GM23338 (cell line): ENCODE data around the gene TELO2. TPM values are rescaled to one million over a fixed set of nuclear protein-coding genes. Genes with fewer than 3 reads are reported as not detected.

Experiments used
- ATAC-seq: fragments of 200-7000 bp; cut with Tn5 transposase; 3 replicates; pipeline ENCODE4 v1.9.1; 2020
- DNase-seq: peaks from one replicate; pipeline ENCODE4 v3.0.0-alpha.2; 2015; ENCODE audit warnings: low spot score
- H2AFZ ChIP-seq: fragments of 200-600 bp; sonication (generic); 2 replicates; pipeline ENCODE4 v1.8.0; 2016; ENCODE audit warnings: antibody characterized with exemption, mild to moderate bottlenecking, moderate library complexity
- H3F3A ChIP-seq: fragments of 200-600 bp; sonication (generic); replicated peaks from 2 replicates; pipeline ENCODE4 v1.8.0; 2017; ENCODE audit warnings: antibody characterized with exemption, mixed run types, low read depth
- H3K27ac ChIP-seq: fragments of 200-600 bp; sonication (generic); 2 replicates; pipeline ENCODE4 v1.6.1; 2016; ENCODE audit warnings: low read depth
- H3K27me3 ChIP-seq: fragments of 200-600 bp; sonication (generic); 2 replicates; pipeline ENCODE4 v1.8.0; 2016; ENCODE audit warnings: mild to moderate bottlenecking, mixed run types, moderate library complexity; ENCODE audit not compliant: insufficient read depth
- H3K36me3 ChIP-seq: fragments of 200-600 bp; sonication (generic); 2 replicates; pipeline ENCODE4 v1.8.0; 2016; ENCODE audit warnings: mild to moderate bottlenecking; ENCODE audit not compliant: insufficient read depth
- H3K4me1 ChIP-seq: fragments of 200-600 bp; sonication (generic); 2 replicates; pipeline ENCODE4 v1.8.0; 2016; ENCODE audit warnings: mild to moderate bottlenecking, moderate library complexity; ENCODE audit not compliant: insufficient read depth
- H3K4me2 ChIP-seq: fragments of 200-600 bp; sonication (generic); 2 replicates; pipeline ENCODE4 v1.7.1; 2017; ENCODE audit warnings: mixed run types
- H3K4me3 ChIP-seq: fragments of 200-600 bp; sonication (generic); 2 replicates; pipeline ENCODE4 v1.6.1; 2016; ENCODE audit warnings: mixed run types
- H3K79me2 ChIP-seq: fragments of 200-600 bp; sonication (generic); replicated peaks from 2 replicates; pipeline ENCODE4 v1.8.0; 2017; ENCODE audit warnings: mild to moderate bottlenecking; ENCODE audit not compliant: insufficient read depth
- H3K9me2 ChIP-seq: fragments of 200-600 bp; sonication (generic); 2 replicates; pipeline ENCODE4 v1.8.0; 2017; ENCODE audit not compliant: insufficient read depth
- H4K20me1 ChIP-seq: fragments of 200-600 bp; sonication (generic); replicated peaks from 2 replicates; pipeline ENCODE4 v1.8.0; 2017; ENCODE audit warnings: mild to moderate bottlenecking; ENCODE audit not compliant: insufficient read depth
- H3K27ac Mint-ChIP-seq: 2 replicates; pipeline ENCODE4 v1.8.0; 2020; ENCODE audit warnings: inconsistent platforms, mild to moderate bottlenecking, moderate library complexity, mixed read lengths
- H3K27me3 Mint-ChIP-seq: 3 replicates; pipeline ENCODE4 v1.8.0; 2022; ENCODE audit warnings: low read depth, mild to moderate bottlenecking, moderate library complexity, mixed read lengths, inconsistent platforms; ENCODE audit not compliant: insufficient read depth, poor library complexity
- H3K36me3 Mint-ChIP-seq: 3 replicates; pipeline ENCODE4 v1.8.0; 2021; ENCODE audit warnings: low read depth, mild to moderate bottlenecking, inconsistent platforms, moderate library complexity, mixed read lengths
- H3K4me1 Mint-ChIP-seq: 3 replicates; pipeline ENCODE4 v1.8.0; 2020; ENCODE audit warnings: mild to moderate bottlenecking, inconsistent platforms, mixed read lengths
- H3K4me3 Mint-ChIP-seq: 3 replicates; pipeline ENCODE4 v1.8.0; 2021; ENCODE audit warnings: moderate library complexity, mild to moderate bottlenecking, inconsistent platforms, mixed read lengths
- H3K9me3 Mint-ChIP-seq: 3 replicates; pipeline ENCODE4 v1.8.0; 2020; ENCODE audit warnings: moderate library complexity, mild to moderate bottlenecking, inconsistent platforms, mixed read lengths
- CREB1 ChIP-seq: fragments of 250-450 bp; sonication (Bioruptor Pico); IDR thresholded peaks from 2 replicates; pipeline ENCODE4 v1.5.0; 2020; ENCODE audit warnings: low read depth, mild to moderate bottlenecking, moderate library complexity
- JUNB ChIP-seq: IDR thresholded peaks from one replicate; pipeline ENCODE4 v1.6.1; 2016; ENCODE audit warnings: antibody characterized with exemption; ENCODE audit not compliant: unreplicated experiment
- POLR2AphosphoS5 ChIP-seq: IDR thresholded peaks from 2 replicates; pipeline ENCODE4 v1.6.1; 2016; ENCODE audit warnings: antibody characterized with exemption, low read depth
- STAT1 ChIP-seq: IDR thresholded peaks from one replicate; pipeline ENCODE4 v1.6.1; 2016; ENCODE audit warnings: antibody characterized with exemption; ENCODE audit not compliant: unreplicated experiment
- ZNF114 ChIP-seq: fragments of 250-450 bp; sonication (Bioruptor Pico); IDR thresholded peaks from 2 replicates; pipeline ENCODE4 v1.5.0; 2020; ENCODE audit warnings: mild to moderate bottlenecking, moderate library complexity
- polyA plus RNA-seq: library from polyadenylated mRNA; unstranded; fragments of >200 nt; fragmentation: Nextera tagmentation; extraction: Ambion mirVana; gene quantifications from 2 replicates; pipeline ENCODE4 v1.2.1, GENCODE V29; 2016
- total RNA-seq: library from RNA; depleted of rRNA; stranded (reverse); fragments of >200 nt; shearing (Covaris generic); gene quantifications from 2 replicates; pipeline ENCODE4 v1.2.3, GENCODE V29; 2014
- TF ChIP-seq, protein P1 (sequence below): IDR thresholded peaks from 2 replicates; pipeline ENCODE4 v1.6.1; 2016; ENCODE audit warnings: antibody characterized with exemption
- TF ChIP-seq, protein P2 (sequence below): IDR thresholded peaks from one replicate; pipeline ENCODE4 v1.6.1; 2018; ENCODE audit warnings: antibody characterized with exemption; ENCODE audit not compliant: unreplicated experiment
- TF ChIP-seq, protein P3 (sequence below), 2 experiments: fragments of 200-600 bp in 1 of 2; sonication (generic) in 1 of 2; conservative IDR thresholded peaks; 2 replicates each; pipeline versions ENCODE4 v1.5.1 to v1.6.1; 2016 to 2017; ENCODE audit warnings: antibody characterized with exemption in 2 of 2, low read depth in 2 of 2, mild to moderate bottlenecking in 2 of 2, moderate library complexity in 1 of 2

Gene TELO2
- total and polyA plus RNA-seq, 2 experiments from 2014 or later = 45.4 to 76.0 TPM

DNA sequence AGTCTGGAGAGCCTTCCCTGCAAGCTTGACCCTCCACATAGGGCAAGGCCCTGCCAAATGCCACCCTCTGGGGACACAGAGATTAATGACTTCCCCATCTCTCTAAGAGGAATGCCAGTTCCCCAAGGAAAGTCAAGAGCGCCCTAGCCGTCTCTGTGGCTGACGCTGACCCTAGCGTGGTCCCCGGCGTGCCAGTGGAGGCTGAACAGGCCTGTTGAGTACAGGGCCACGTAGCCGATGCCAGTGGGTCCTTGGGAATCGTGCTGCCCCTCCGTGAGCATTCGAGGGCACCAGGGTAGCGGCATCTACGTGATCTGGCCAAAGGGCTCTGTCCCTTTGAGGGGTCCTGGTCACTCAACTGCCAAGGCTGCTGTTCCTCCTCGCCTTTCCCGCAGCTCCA is 57.5 kb downstream of the TELO2 start:
- H3K27me3 Mint-ChIP-seq = peaks cover 12% of the 10 kb centered on the region
- H3K36me3 Mint-ChIP-seq = peaks cover 9% of the 10 kb centered on the region; the same call in 1 of the 3 replicates
- H3K27ac Mint-ChIP-seq = no peak overlapping the region

DNA sequence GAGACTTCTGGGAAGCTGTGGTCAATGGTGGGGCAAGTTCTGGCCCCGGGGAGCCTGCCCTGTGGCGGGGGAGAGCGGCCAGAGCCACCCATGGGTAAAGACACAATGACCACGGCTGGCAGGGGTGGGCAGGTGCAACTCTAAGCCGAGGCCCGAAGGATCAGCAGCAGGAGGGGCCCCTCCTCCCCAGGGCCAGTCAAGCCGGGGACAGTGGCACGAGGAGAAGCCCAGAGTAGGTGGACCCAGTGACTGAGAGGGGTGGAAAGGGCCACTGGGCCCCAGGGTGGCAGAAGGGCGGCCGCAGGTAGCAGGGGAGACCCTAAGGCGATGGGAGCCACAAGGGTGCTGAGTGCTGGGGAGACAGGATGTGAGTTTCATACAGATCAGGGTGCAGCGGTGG is 58.0 kb downstream of the TELO2 start:
- no peaks in the 10 kb centered on the region for H3K9me3 Mint-ChIP-seq
- no peak for ATAC-seq
- DNase-seq = no peak
- H3K4me3 Mint-ChIP-seq = no peak overlapping the region
- no peaks in the 10 kb centered on the region for H3K79me2 ChIP-seq
- no peak overlapping the region for H2AFZ ChIP-seq
- peaks cover 10% of the 10 kb centered on the region for H3K27me3 Mint-ChIP-seq
- no peaks in the 10 kb centered on the region for H3K4me1 Mint-ChIP-seq
- H3F3A ChIP-seq = no peaks in the 10 kb centered on the region
- H3K9me2 ChIP-seq = no peaks in the 10 kb centered on the region
- no peak overlapping the region for H3K27ac ChIP-seq
- H3K27me3 ChIP-seq = no peaks in the 10 kb centered on the region
- no peaks in the 10 kb centered on the region for H3K36me3 ChIP-seq
- H3K4me1 ChIP-seq = no peaks in the 10 kb centered on the region
- no peak for TF ChIP-seq STAT1
- TF ChIP-seq, protein P1, sequence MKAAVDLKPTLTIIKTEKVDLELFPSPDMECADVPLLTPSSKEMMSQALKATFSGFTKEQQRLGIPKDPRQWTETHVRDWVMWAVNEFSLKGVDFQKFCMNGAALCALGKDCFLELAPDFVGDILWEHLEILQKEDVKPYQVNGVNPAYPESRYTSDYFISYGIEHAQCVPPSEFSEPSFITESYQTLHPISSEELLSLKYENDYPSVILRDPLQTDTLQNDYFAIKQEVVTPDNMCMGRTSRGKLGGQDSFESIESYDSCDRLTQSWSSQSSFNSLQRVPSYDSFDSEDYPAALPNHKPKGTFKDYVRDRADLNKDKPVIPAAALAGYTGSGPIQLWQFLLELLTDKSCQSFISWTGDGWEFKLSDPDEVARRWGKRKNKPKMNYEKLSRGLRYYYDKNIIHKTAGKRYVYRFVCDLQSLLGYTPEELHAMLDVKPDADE = no peak
- TF ChIP-seq ZNF114 (CRISPR knock-in tag) = no peak
- no peak for TF ChIP-seq POLR2AphosphoS5
- TF ChIP-seq, protein P2, sequence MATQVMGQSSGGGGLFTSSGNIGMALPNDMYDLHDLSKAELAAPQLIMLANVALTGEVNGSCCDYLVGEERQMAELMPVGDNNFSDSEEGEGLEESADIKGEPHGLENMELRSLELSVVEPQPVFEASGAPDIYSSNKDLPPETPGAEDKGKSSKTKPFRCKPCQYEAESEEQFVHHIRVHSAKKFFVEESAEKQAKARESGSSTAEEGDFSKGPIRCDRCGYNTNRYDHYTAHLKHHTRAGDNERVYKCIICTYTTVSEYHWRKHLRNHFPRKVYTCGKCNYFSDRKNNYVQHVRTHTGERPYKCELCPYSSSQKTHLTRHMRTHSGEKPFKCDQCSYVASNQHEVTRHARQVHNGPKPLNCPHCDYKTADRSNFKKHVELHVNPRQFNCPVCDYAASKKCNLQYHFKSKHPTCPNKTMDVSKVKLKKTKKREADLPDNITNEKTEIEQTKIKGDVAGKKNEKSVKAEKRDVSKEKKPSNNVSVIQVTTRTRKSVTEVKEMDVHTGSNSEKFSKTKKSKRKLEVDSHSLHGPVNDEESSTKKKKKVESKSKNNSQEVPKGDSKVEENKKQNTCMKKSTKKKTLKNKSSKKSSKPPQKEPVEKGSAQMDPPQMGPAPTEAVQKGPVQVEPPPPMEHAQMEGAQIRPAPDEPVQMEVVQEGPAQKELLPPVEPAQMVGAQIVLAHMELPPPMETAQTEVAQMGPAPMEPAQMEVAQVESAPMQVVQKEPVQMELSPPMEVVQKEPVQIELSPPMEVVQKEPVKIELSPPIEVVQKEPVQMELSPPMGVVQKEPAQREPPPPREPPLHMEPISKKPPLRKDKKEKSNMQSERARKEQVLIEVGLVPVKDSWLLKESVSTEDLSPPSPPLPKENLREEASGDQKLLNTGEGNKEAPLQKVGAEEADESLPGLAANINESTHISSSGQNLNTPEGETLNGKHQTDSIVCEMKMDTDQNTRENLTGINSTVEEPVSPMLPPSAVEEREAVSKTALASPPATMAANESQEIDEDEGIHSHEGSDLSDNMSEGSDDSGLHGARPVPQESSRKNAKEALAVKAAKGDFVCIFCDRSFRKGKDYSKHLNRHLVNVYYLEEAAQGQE = no peak
- no peak for TF ChIP-seq CREB1 (CRISPR knock-in tag)
- TF ChIP-seq, protein P3, sequence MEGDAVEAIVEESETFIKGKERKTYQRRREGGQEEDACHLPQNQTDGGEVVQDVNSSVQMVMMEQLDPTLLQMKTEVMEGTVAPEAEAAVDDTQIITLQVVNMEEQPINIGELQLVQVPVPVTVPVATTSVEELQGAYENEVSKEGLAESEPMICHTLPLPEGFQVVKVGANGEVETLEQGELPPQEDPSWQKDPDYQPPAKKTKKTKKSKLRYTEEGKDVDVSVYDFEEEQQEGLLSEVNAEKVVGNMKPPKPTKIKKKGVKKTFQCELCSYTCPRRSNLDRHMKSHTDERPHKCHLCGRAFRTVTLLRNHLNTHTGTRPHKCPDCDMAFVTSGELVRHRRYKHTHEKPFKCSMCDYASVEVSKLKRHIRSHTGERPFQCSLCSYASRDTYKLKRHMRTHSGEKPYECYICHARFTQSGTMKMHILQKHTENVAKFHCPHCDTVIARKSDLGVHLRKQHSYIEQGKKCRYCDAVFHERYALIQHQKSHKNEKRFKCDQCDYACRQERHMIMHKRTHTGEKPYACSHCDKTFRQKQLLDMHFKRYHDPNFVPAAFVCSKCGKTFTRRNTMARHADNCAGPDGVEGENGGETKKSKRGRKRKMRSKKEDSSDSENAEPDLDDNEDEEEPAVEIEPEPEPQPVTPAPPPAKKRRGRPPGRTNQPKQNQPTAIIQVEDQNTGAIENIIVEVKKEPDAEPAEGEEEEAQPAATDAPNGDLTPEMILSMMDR (conservative IDR thresholded peaks at IDR 0.05; ENCODE audit: low read depth in 2 of 2) = no peak
- TF ChIP-seq JUNB = no peak
- H4K20me1 ChIP-seq = no peaks in the 10 kb centered on the region
- H3K36me3 Mint-ChIP-seq = peaks cover 9% of the 10 kb centered on the region; the same call in 1 of the 3 replicates
- H3K27ac Mint-ChIP-seq = no peak overlapping the region
- H3K4me3 ChIP-seq = no peak overlapping the region
- H3K4me2 ChIP-seq = no peak overlapping the region

More for the DNA sequence above, 57.5 kb downstream of the TELO2 start:
- Histone ChIP-seq H3K79me2 (no peaks in the 10 kb centered on the region), H3K4me2 (no peak overlapping the region), H3K4me3 (no peak overlapping the region), H2AFZ (no peak overlapping the region), H4K20me1 (no peaks in the 10 kb centered on the region), H3K36me3 (no peaks in the 10 kb centered on the region), H3F3A (no peaks in the 10 kb centered on the region), H3K27ac (no peak overlapping the region), H3K9me2 (no peaks in the 10 kb centered on the region), H3K27me3 (no peaks in the 10 kb centered on the region), H3K4me1 (no peaks in the 10 kb centered on the region)
- TF ChIP-seq, protein P3 (conservative IDR thresholded peaks at IDR 0.05; ENCODE audit: low read depth in 2 of 2) = no peak
- Mint-ChIP-seq H3K4me3 (no peak overlapping the region), H3K9me3 (no peaks in the 10 kb centered on the region), H3K4me1 (no peaks in the 10 kb centered on the region)
- DNase-seq (no peak), ATAC-seq (no peak)
